ENCODE results near the gene CLDN4.

CLDN4 gene

GRCh38 chr7:73864981-73865711 is 34.4 kb downstream of the CLDN4 start:
- TF ChIP-seq, protein P1, sequence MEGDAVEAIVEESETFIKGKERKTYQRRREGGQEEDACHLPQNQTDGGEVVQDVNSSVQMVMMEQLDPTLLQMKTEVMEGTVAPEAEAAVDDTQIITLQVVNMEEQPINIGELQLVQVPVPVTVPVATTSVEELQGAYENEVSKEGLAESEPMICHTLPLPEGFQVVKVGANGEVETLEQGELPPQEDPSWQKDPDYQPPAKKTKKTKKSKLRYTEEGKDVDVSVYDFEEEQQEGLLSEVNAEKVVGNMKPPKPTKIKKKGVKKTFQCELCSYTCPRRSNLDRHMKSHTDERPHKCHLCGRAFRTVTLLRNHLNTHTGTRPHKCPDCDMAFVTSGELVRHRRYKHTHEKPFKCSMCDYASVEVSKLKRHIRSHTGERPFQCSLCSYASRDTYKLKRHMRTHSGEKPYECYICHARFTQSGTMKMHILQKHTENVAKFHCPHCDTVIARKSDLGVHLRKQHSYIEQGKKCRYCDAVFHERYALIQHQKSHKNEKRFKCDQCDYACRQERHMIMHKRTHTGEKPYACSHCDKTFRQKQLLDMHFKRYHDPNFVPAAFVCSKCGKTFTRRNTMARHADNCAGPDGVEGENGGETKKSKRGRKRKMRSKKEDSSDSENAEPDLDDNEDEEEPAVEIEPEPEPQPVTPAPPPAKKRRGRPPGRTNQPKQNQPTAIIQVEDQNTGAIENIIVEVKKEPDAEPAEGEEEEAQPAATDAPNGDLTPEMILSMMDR (IDR thresholded peaks at IDR 0.05; ENCODE audit: low read depth, low read length) = no peak

DNA sequence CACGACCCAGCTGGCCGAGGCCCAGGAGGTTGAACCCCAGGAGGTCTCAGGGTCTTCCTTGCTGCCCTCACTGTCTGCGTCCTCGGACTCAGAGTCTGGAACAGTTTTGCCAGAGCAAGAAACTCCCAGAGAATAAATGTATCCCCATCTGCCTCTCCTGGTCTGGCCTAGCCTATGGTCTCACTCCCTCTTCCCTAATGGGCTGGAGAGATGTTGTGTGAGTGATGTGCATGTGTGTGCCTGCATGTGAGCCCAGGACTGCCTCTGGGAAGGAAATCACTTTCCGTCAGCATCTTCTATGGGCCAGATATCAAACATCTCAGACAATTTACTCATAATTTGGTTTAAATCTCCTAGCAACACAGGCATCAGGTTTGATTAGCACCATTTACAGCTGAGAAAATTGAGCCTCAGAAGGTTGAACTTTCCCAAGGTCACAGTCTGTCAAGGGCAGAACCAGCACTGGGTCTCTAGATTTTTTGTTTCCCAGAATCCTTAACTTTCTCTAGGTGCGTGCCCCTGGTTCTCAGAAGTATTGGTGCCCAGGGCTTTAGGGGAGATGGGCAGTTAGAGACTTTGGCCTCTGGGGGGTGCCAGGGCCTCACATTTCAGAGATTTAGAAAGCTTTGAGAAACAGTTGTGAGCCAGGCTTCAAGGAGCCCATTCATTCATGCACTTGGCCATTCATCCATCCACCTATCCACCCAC is 35.1 kb downstream of the CLDN4 start:
- TF ChIP-seq, protein P1 (IDR thresholded peaks at IDR 0.05; ENCODE audit: low read depth, low read length) = peak; percentile 74
- H3K4me3 ChIP-seq (ENCODE audit: low read depth, low read length) = no peak overlapping the region

More at GRCh38 chr7:73864981-73865711, 34.4 kb downstream of the CLDN4 start:
- no peak overlapping the region for H3K4me3 ChIP-seq (ENCODE audit: low read depth, low read length)

DNA sequence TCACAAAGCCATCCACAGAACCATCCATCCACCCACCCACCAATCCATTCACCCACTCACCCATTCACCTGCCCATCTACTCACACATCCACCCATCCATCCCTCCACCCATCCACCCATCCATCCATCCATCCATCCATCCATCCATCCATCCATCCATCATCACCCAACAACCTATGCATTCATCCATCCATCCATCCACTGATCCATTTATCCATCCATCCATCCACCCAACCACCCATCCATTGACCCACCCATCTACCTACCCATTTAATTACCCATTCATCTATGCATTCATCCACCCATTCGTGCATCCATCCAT is 35.6 kb downstream of the CLDN4 start:
- no peak overlapping the region for H3K4me3 ChIP-seq (ENCODE audit: low read depth, low read length)
- TF ChIP-seq, protein P1 (IDR thresholded peaks at IDR 0.05; ENCODE audit: low read depth, low read length) = no peak

DNA sequence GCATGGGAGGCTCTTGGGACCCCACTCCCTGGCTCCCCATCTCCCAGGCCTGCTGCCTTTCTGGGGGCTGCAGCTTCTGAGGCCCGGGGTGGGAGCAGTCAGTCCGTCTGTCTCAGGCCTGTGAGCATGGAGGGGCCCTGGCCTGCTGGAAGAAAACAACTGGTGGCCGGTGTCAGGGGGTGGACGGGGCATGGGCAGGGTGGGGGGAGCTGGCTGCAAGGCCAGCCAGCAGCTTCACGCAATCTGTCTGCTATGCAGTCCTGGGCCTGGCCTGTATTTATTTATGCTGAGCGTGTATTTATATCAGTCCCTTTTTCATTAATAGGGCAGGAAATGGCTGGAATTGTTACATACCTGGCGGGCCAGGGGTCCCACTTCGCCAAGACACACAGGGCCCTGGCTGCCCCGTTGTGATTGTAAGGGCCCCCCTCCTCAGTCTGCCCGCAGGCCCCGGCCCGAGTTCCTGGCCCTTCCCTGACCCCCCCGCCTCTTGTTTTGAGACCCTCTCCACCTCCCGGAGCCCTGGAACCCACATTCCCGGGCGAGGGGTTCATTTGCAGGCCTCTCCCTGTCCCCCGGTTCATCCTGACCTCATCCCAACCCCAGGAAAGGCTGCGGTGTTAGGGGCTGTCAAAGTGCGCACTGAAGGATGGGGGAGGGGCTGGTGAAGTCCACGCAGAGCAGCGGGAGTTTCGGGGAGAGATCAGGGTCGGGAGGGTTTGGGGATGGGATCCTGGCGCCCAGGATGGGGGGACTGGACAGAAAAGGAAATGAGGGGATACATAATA is 38.4 kb downstream of the CLDN4 start:
- TF ChIP-seq, protein P1 (IDR thresholded peaks at IDR 0.05; ENCODE audit: low read depth, low read length) = no peak
- H3K4me3 ChIP-seq (ENCODE audit: low read depth, low read length) = no peak overlapping the region

GRCh38 chr7:73870041-73870492 is 39.3 kb downstream of the CLDN4 start:
- TF ChIP-seq, protein P1 (IDR thresholded peaks at IDR 0.05; ENCODE audit: low read depth, low read length) = no peak
- H3K4me3 ChIP-seq (ENCODE audit: low read depth, low read length) = no peak overlapping the region

GRCh38 chr7:73871163-73872011 is 40.6 kb downstream of the CLDN4 start:
- no peak overlapping the region for H3K4me3 ChIP-seq (ENCODE audit: low read depth, low read length)
- TF ChIP-seq, protein P1 (IDR thresholded peaks at IDR 0.05; ENCODE audit: low read depth, low read length) = no peak

Measured in WI38 (cell line).